GM13977 (cell line): ENCODE results near the gene SLC9A9.

ENCODE experiments used
- DNase-seq: peaks from one replicate; pipeline ENCODE4 v3.0.0; 2012; ENCODE audit warnings: low spot score
- in situ Hi-C: fragments of 300-500 bp; cut with MboI; formaldehyde crosslinking; loops from one replicate; pipeline ENCODE4 v1.12.0; 2022; ENCODE audit warnings: low sequenced_read_pairs, low pct_unique_long_range_greater_than_20kb, mixed read lengths, inconsistent platforms; ENCODE audit not compliant: unreplicated experiment
- TF ChIP-seq, protein P1 (sequence below): IDR thresholded peaks from 2 replicates; pipeline ENCODE4 v1.5.1; 2012; ENCODE audit warnings: mild to moderate bottlenecking, control low read depth; ENCODE audit not compliant: insufficient read depth; ENCODE audit errors: extremely low read depth, missing control alignments

The SLC9A9 gene

DNA sequence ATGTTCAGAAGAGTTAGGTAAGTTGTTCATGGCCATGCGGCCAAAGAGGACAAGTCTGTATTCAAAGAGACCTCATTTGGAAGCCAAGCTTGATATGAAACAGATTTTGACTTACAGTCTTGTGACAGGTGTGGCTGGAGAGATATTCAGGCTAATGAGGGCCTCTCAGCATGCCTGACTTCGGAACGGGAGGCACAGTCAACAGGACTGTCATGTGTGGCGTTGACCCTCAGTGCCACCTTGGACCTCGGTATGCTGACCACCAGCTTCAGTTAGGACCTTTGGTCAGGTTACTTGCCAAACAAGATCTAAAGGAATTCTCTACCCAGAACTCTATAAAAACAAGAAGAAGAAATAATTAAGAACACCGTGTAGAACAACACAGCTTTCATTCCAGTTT, 604.6 kb downstream of the SLC9A9 start:
- in situ Hi-C loops, result no loop called here
- TF ChIP-seq, protein P1, sequence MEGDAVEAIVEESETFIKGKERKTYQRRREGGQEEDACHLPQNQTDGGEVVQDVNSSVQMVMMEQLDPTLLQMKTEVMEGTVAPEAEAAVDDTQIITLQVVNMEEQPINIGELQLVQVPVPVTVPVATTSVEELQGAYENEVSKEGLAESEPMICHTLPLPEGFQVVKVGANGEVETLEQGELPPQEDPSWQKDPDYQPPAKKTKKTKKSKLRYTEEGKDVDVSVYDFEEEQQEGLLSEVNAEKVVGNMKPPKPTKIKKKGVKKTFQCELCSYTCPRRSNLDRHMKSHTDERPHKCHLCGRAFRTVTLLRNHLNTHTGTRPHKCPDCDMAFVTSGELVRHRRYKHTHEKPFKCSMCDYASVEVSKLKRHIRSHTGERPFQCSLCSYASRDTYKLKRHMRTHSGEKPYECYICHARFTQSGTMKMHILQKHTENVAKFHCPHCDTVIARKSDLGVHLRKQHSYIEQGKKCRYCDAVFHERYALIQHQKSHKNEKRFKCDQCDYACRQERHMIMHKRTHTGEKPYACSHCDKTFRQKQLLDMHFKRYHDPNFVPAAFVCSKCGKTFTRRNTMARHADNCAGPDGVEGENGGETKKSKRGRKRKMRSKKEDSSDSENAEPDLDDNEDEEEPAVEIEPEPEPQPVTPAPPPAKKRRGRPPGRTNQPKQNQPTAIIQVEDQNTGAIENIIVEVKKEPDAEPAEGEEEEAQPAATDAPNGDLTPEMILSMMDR, result no peak
- no peak for DNase-seq

GRCh38 chr3:143242691-143243090, 605.6 kb downstream of the SLC9A9 start:
- TF ChIP-seq, protein P1, result no peak
- DNase-seq, result no peak
- in situ Hi-C loops, result no loop called here

- no peak for DNase-seq
- TF ChIP-seq, protein P1, result no peak
- in situ Hi-C loops, result no loop called here
Measured at GRCh38 chr3:143242101-143242500, 606.2 kb downstream of the SLC9A9 start.

DNA sequence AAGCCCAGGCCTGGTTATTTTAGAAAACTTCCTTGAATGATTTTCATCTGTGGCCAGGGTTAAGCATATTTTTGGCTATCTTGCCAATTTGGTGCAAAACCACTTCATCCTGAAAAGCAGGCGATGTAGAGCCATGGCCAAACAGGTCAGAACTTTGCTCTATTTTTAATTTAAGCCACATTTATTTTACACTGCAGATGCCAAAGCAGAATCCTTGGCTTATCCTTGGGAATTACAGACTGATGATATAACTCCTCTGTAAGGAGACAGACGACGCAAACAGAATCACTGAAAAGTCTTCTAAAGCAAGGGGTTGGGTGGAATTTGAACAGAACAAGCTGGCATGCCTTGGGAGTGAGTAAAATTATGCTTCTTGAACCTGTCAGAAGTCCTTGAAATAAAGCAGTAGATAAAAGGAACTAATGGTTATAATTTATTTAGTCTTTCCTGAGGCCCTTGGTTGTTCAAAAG, 606.8 kb downstream of the SLC9A9 start:
- TF ChIP-seq, protein P1, result no peak
- DNase-seq, result no peak
- in situ Hi-C loops, result no loop called here

DNA sequence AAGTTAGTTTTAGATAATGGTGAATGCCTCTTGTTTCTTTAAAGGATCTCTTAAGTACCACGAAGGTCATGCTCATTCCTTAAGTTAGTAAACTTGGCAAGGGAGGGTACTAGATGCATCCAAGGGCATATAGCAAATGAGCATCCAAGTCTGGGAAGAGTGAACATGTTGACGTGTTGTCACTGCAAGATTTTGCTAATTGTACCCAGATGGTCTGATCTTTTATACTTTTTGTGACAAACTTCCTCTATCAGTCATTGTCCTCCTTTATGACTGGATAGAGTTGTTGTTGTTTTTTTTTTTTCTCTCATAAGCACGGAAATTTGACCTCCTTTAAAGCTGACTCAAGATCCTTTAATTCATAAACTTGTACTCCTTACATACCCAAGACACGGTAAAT, 607.4 kb downstream of the SLC9A9 start:
- TF ChIP-seq, protein P1, result no peak
- in situ Hi-C loops, result no loop called here
- no peak for DNase-seq

GRCh38 chr3:143239031-143239430, 609.2 kb downstream of the SLC9A9 start:
- in situ Hi-C loops, result no loop called here
- TF ChIP-seq, protein P1, result no peak
- DNase-seq, result no peak
